B cell (primary cell): ENCODE results near the gene CDH13.

Experiments
- CTCF ChIP-seq: fragments of 200-600 bp; IDR thresholded peaks from one replicate; pipeline ENCODE4 v1.8.0; 2022; ENCODE audit warnings: antibody characterized with exemption, mild to moderate bottlenecking
- EZH2 ChIP-seq: IDR thresholded peaks from 2 replicates; pipeline ENCODE4 v1.6.1; 2012; ENCODE audit warnings: borderline replicate concordance, low read depth, mild to moderate bottlenecking, moderate library complexity, low read length; ENCODE audit not compliant: insufficient read depth, poor library complexity, severe bottlenecking

- TF ChIP-seq CTCF (no peak), EZH2 (no peak)
These were observed 531.7 kb downstream of the CDH13 start for GRCh38 chr16:83158320-83158957.
